Right lobe of liver (tissue), 6 donors: ENCODE results near the gene WSCD2. TPM values are rescaled to one million over a fixed set of nuclear protein-coding genes. Genes with fewer than 3 reads are reported as not detected.

Source experiments
- ATAC-seq, 4 donors: fragments of 200-7000 bp; cut with Tn5 transposase; one replicate each; pipeline ENCODE4 v1.9.1; 2020; ENCODE audit warnings: mild to moderate bottlenecking in 4 of 4, moderate library complexity in 4 of 4
- DNase-seq, 3 donors: peaks; one replicate each; pipeline ENCODE4 v3.0.0-alpha.2; 2020
- H3K27ac ChIP-seq, 3 donors: fragments of 200-600 bp; one replicate each; pipeline ENCODE4 v1.8.0; 2022
- H3K27me3 ChIP-seq, 2 donors: fragments of 200-600 bp; one replicate each; pipeline ENCODE4 v1.8.0; 2022
- H3K36me3 ChIP-seq, 4 donors: fragments of 200-600 bp; sonication (generic) in 1 of 4; one replicate each; pipeline versions ENCODE4 v1.5.1 to v1.8.0; 2017 to 2022; ENCODE audit warnings: control low read depth in 1 of 4
- H3K4me1 ChIP-seq, 4 donors: fragments of 200-600 bp; sonication (generic) in 1 of 4; one replicate each; pipeline versions ENCODE4 v1.5.1 to v1.8.0; 2017 to 2022; ENCODE audit warnings: control low read depth in 1 of 4
- H3K4me3 ChIP-seq, 3 donors: fragments of 200-600 bp; one replicate each; pipeline ENCODE4 v1.8.0; 2022
- H3K9me3 ChIP-seq, 4 donors: fragments of 200-600 bp; sonication (generic) in 1 of 4; one replicate each; pipeline versions ENCODE4 v1.5.1 to v1.8.0; 2017 to 2022; ENCODE audit warnings: control low read depth in 1 of 4
- POLR2A ChIP-seq: fragments of 450-650 bp; IDR thresholded peaks from one replicate; pipeline ENCODE4 v1.6.1; 2017; ENCODE audit warnings: antibody characterized with exemption, mild to moderate bottlenecking
- WGBS: methylation state at CpG from one replicate; pipeline ENCODE4 v1.1.6; 2018; ENCODE audit warnings: low coverage, low lambda C conversion rate; ENCODE audit not compliant: insufficient coverage; ENCODE audit errors: missing lambda C conversion rate; 5-methylcytosine and 5-hydroxymethylcytosine counted together
- intact Hi-C, 2 donors: fragments of 100-400 bp; cut with DNase I; formaldehyde crosslinking; loops; one replicate each; pipeline versions ENCODE4 v1.11.2 to v1.14.1; 2022
- total RNA-seq, 6 experiments: library from RNA; depleted of rRNA in 2 of 6; stranded (reverse); fragments of >200 nt in 2 of 6; fragmentation: NEBNext Ultra II Directional in 3 of 6; extraction: Animal tissue kit (Norgen Biotek cat#: 25700) in 3 of 6; gene quantifications; one replicate each; pipeline versions ENCODE4 v1.1.0 to v1.2.4, GENCODE V29; 2016 to 2023
- TF ChIP-seq, protein P1 (sequence below), 4 donors: fragments of 200-600 bp in 3 of 4; fragments of 450-650 bp in 1 of 4; IDR thresholded peaks; one replicate each; pipeline versions ENCODE4 v1.5.1 to v1.8.0; 2016 to 2022; ENCODE audit warnings: antibody characterized with exemption in 4 of 4, mild to moderate bottlenecking in 2 of 4
- donor health status: DM: no; HTN: yes; CAD: no.
- donor health status: DM: no; HTN: no; CAD: no.
- donor health status: DM: no; HTN: no; CAD: no.
- donor health status: DM: no; HTN: yes; CAD: no.
- donor health status: DM: no; HTN: yes; CAD: no.

The WSCD2 gene
- total RNA-seq, 6 experiments from 2014 or later = not detected

DNA sequence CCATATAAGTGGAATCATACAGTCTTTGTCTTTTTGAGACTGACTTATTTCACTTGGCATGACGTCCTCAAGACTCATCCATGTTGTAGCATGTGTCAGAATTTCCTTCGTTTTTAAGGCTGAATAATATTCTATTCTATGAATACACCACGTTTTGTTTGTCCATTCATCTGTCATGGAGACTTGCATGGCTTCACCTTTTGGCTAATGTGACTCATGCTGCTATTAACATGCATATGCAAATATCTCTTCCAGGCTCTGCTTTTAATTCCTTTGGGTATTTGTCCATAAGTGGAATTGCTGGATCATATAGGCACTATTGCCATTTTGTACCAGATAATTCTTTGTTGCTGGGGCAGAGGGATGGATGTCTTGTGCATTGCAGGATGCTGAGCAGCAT lies 19.6 kb upstream of the WSCD2 start:
- no peaks in the 10 kb centered on the region for H3K9me3 ChIP-seq
- no peak overlapping the region for H3K4me3 ChIP-seq
- H3K27me3 ChIP-seq = no peaks in the 10 kb centered on the region
- no peak for DNase-seq
- no peaks in the 10 kb centered on the region for H3K36me3 ChIP-seq
- TF ChIP-seq POLR2A = no peak
- TF ChIP-seq, protein P1, sequence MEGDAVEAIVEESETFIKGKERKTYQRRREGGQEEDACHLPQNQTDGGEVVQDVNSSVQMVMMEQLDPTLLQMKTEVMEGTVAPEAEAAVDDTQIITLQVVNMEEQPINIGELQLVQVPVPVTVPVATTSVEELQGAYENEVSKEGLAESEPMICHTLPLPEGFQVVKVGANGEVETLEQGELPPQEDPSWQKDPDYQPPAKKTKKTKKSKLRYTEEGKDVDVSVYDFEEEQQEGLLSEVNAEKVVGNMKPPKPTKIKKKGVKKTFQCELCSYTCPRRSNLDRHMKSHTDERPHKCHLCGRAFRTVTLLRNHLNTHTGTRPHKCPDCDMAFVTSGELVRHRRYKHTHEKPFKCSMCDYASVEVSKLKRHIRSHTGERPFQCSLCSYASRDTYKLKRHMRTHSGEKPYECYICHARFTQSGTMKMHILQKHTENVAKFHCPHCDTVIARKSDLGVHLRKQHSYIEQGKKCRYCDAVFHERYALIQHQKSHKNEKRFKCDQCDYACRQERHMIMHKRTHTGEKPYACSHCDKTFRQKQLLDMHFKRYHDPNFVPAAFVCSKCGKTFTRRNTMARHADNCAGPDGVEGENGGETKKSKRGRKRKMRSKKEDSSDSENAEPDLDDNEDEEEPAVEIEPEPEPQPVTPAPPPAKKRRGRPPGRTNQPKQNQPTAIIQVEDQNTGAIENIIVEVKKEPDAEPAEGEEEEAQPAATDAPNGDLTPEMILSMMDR (IDR thresholded peaks at IDR 0.05) = no peak
- ATAC-seq = no peak
- intact Hi-C loops = no loop called here
- no peak overlapping the region for H3K27ac ChIP-seq
- H3K4me1 ChIP-seq = no peaks in the 10 kb centered on the region
- WGBS = 34% methylated on average over 3 of the region's 3 CpGs

DNA sequence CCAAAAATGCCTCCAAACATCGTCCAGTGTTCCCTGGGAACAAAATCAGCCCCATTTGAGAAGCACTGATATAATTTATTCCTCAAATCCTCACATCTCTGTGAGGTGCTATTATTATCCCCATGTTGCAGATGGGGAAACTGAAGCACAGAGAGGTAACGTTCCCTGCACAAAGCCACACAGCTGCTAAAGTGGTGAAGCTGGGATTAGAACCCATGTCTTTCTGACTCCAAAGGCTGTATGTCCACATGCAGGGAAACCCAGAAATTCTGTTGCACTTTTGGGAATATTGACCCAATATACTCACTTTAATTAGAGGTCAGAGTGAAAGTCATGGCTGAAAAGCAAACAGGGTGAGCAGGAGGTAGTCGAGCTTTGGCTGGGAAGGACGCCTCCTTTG lies 19.1 kb upstream of the WSCD2 start:
- WGBS = 35% methylated on average over 3 of the region's 4 CpGs
- Histone ChIP-seq H3K4me1 (no peaks in the 10 kb centered on the region), H3K9me3 (no peaks in the 10 kb centered on the region), H3K4me3 (no peak overlapping the region), H3K27me3 (no peaks in the 10 kb centered on the region), H3K36me3 (no peaks in the 10 kb centered on the region), H3K27ac (no peak overlapping the region)
- intact Hi-C loops = no loop called here
- ATAC-seq (no peak), DNase-seq (no peak)
- no peak for TF ChIP-seq POLR2A
- TF ChIP-seq, protein P1 (IDR thresholded peaks at IDR 0.05) = no peak

- Histone ChIP-seq H3K9me3 (no peaks in the 10 kb centered on the region), H3K4me1 (no peaks in the 10 kb centered on the region), H3K4me3 (no peak overlapping the region), H3K36me3 (no peaks in the 10 kb centered on the region), H3K27me3 (no peaks in the 10 kb centered on the region), H3K27ac (no peak overlapping the region)
- ATAC-seq (no peak), DNase-seq (no peak)
- WGBS = 71% methylated on average over 1 of the region's 1 CpG
- TF ChIP-seq POLR2A = no peak
- TF ChIP-seq, protein P1 (IDR thresholded peaks at IDR 0.05) = no peak
- intact Hi-C loops = no loop called here
Observed at GRCh38 chr12:108110844-108111243, 18.2 kb upstream of the WSCD2 start.

- 39% methylated on average over 4 of the region's 11 CpGs for WGBS
- H3K4me1 ChIP-seq = no peaks in the 10 kb centered on the region
- TF ChIP-seq, protein P1 (IDR thresholded peaks at IDR 0.05) = no peak
- no peak for TF ChIP-seq POLR2A
- intact Hi-C loops = no loop called here
- H3K27me3 ChIP-seq = no peaks in the 10 kb centered on the region
- no peaks in the 10 kb centered on the region for H3K36me3 ChIP-seq
- ATAC-seq (no peak), DNase-seq (no peak)
- no peaks in the 10 kb centered on the region for H3K9me3 ChIP-seq
- H3K4me3 ChIP-seq = no peak overlapping the region
- H3K27ac ChIP-seq = no peak overlapping the region
Observed at GRCh38 chr12:108112832-108113556, 16.1 kb upstream of the WSCD2 start.
